ENCODE results near the gene MYH7. TPM values are rescaled to one million over a fixed set of nuclear protein-coding genes. Genes with fewer than 3 reads are reported as not detected.

Gene MYH7
- total and polyA plus RNA-seq, 3 donors from 2014 or later: 0.87 to 51.3 (median 1.3) TPM

DNA sequence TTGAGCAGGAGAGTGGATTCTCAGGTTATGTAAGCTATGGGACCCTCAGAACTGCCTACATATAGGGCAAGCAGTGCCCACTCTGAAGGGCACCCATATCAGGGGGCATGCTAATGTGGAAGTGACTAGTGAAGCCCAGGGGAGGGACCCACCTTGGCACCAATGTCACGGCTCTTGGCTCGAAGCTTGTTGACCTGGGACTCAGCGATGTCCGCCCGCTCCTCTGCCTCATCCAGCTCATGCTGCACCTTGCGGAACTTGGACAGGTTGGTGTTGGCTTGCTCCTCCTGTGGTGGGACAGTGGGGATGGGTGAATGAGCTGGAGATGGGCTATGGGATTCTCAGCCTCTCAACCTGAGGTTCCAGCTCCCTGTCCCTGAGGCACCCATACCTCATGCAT lies 53.2 kb downstream of the MYH7 start:
- Histone ChIP-seq H3K36me3 (ENCODE audit: low read depth, missing control alignments) (no peaks in the 10 kb centered on the region), H3K27ac (no peak overlapping the region), H3K27me3 (no peaks in the 10 kb centered on the region), H3K4me1 (peaks cover 4% of the 10 kb centered on the region), H3K4me3 (no peak overlapping the region), H3K9me3 (no peaks in the 10 kb centered on the region)
- TF ChIP-seq, protein P1, sequence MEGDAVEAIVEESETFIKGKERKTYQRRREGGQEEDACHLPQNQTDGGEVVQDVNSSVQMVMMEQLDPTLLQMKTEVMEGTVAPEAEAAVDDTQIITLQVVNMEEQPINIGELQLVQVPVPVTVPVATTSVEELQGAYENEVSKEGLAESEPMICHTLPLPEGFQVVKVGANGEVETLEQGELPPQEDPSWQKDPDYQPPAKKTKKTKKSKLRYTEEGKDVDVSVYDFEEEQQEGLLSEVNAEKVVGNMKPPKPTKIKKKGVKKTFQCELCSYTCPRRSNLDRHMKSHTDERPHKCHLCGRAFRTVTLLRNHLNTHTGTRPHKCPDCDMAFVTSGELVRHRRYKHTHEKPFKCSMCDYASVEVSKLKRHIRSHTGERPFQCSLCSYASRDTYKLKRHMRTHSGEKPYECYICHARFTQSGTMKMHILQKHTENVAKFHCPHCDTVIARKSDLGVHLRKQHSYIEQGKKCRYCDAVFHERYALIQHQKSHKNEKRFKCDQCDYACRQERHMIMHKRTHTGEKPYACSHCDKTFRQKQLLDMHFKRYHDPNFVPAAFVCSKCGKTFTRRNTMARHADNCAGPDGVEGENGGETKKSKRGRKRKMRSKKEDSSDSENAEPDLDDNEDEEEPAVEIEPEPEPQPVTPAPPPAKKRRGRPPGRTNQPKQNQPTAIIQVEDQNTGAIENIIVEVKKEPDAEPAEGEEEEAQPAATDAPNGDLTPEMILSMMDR (IDR thresholded peaks at IDR 0.05): no peak
- TF ChIP-seq POLR2A (IDR thresholded peaks at IDR 0.05): no peak
- no peak for DNase-seq
- WGBS, 2 donors: 84 to 97% methylated on average over 3 to 6 of the region's 6 CpGs
- intact Hi-C loops (cut with DNase I; ENCODE audit: low total_unique reads): no loop called here

DNA sequence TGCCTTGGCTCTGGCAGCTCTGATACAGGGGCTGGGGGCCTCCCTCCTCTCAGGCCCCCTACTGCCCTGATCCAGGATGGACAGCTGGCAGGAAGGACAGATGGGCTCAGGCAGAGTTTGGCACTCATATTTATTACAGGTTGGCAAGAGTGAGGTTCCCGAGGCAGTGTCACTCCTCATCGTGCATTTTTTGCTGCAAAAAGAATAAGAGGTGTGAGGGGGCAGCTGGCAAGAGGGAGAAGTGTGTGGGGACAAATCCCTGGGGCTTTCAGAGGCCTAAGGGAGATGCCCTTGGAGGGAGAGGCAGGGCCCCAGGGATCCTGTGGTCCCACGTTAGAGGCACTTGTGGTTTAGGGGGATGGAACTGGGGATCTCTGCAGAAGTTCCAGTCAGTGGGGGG lies 53.6 kb downstream of the MYH7 start:
- intact Hi-C loops (cut with DNase I; ENCODE audit: low total_unique reads): no loop called here
- H3K27ac ChIP-seq: no peak overlapping the region
- DNase-seq: no peak
- WGBS, 2 donors: 73 to 80% methylated on average over 3 of the region's 3 CpGs
- no peaks in the 10 kb centered on the region for H3K27me3 ChIP-seq
- no peaks in the 10 kb centered on the region for H3K9me3 ChIP-seq
- H3K36me3 ChIP-seq (ENCODE audit: low read depth, missing control alignments): no peaks in the 10 kb centered on the region
- H3K4me3 ChIP-seq: no peak overlapping the region
- TF ChIP-seq, protein P1 (IDR thresholded peaks at IDR 0.05): no peak
- H3K4me1 ChIP-seq: peaks cover 4% of the 10 kb centered on the region

DNA sequence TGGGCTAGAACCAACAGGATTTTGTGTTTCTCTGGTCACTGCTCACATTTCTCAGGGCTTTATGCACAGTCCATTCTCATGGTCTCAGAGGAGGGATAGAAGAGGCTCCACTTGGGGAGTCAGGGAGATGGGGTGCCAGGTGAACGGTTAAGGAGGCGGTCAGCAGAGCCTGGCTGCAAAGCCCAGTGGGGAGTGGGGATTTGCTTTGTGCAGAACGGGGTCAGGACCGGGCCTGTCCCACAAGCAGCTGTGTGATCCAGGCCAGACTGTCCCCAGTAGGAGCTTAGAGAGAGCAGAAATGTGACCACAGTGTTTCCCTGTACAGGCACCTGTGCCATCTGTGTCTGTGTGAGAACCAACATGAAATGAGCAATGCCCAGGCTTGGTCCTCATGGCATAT lies 54.5 kb downstream of the MYH7 start:
- no peak overlapping the region for H3K27ac ChIP-seq
- intact Hi-C loops (cut with DNase I; ENCODE audit: low total_unique reads): no loop called here
- no peak overlapping the region for H3K4me3 ChIP-seq
- no peaks in the 10 kb centered on the region for H3K9me3 ChIP-seq
- no peak for DNase-seq
- 61 to 76% methylated on average over 4 of the region's 4 CpGs for WGBS, 2 donors
- no peaks in the 10 kb centered on the region for H3K36me3 ChIP-seq (ENCODE audit: low read depth, missing control alignments)
- TF ChIP-seq POLR2A (IDR thresholded peaks at IDR 0.05): no peak
- peaks cover 4% of the 10 kb centered on the region for H3K4me1 ChIP-seq
- H3K27me3 ChIP-seq: no peaks in the 10 kb centered on the region

DNA sequence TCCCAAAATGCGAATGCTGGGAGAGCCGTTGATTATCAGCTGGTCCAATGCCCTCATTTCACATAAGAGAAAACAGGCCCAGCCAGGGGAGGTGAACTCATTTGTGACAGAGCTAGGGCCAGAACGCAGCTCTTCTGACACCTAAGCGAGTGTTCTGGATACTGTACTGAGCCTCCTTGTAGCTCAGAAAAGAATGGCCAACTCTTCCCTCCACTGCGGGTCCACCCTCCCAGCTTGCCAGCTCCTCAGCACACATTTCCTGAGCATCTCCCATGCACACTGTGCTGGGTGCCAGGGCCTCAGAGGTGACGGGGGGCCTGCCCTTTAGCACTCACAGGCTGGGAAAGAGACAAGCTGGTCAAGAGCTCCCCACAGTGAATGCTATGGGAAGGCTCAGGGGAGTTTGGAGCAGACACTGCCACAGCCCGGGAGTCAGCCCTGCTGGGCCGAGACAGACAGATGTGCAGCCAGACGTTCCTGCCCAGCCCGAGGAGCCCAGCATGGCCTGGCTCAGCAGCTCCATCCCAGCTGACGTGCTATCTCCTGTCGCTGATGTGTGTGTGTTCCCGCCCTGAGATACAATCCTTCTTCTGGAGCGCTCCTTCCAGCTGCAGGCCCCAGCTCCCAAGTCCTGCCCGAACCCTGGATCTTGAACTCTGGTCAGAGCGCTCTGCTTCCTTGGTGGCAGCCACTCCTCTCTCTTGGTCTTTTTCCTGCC lies 55.1 kb downstream of the MYH7 start:
- H3K4me3 ChIP-seq: no peak overlapping the region
- H3K9me3 ChIP-seq: no peaks in the 10 kb centered on the region
- peaks cover 4% of the 10 kb centered on the region for H3K4me1 ChIP-seq
- no peak for TF ChIP-seq POLR2A (IDR thresholded peaks at IDR 0.05)
- TF ChIP-seq, protein P1 (IDR thresholded peaks at IDR 0.05): no peak
- no peak for DNase-seq
- intact Hi-C loops (cut with DNase I; ENCODE audit: low total_unique reads): no loop called here
- no peak overlapping the region for H3K27ac ChIP-seq
- WGBS, 2 donors: 45 to 52% methylated on average over 13 to 14 of the region's 16 CpGs
- no peaks in the 10 kb centered on the region for H3K36me3 ChIP-seq (ENCODE audit: low read depth, missing control alignments)
- H3K27me3 ChIP-seq: no peaks in the 10 kb centered on the region

DNA sequence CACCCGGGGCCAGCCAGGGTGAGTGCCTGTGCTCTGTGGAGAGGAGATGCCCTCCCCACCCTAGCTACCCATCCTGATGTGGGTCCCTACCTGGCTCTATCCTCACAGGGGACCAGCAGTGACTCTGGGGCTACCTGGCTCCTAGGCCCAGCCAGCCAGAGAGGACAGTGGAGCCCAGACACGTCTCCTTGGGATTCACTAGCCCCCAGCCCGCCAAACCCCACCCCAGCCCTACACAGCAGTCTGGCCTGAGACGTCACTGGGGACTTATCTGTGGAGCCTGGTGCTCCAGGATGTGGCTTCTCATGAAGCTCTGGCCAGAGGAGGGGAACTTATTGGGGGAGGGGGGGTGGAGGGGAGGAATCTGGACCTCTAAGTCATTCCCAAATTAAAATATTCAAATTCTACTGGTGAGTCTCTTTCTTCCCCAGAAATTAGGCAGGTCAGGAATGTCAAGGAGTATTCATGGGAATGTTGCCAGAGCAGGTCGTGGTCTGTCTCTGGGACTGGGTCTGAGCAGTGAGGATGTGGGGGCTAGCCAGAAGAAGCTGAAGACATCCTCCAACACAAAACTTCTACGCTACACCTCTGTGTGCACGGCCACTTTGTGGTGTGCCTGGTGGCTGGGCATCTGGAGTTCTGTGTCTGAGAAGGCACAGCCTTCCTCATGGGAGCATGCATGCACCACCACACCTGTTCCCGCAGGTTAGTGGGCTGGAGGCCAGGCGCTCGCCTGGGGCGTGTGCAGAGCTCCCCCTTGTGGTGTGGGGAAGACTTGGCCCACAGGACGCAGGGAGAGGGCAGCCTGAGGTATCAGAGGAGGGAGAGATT lies 55.9 kb downstream of the MYH7 start:
- Histone ChIP-seq H3K27ac (no peak overlapping the region), H3K36me3 (ENCODE audit: low read depth, missing control alignments) (no peaks in the 10 kb centered on the region), H3K9me3 (no peaks in the 10 kb centered on the region), H3K4me3 (no peak overlapping the region), H3K27me3 (no peaks in the 10 kb centered on the region), H3K4me1 (peaks cover 4% of the 10 kb centered on the region)
- peak; percentile 57 for DNase-seq
- no peak for TF ChIP-seq POLR2A (IDR thresholded peaks at IDR 0.05)
- TF ChIP-seq, protein P1 (IDR thresholded peaks at IDR 0.05): peak; percentile 40 to 75 (median 55)
- 45 to 65% methylated on average over 9 to 12 of the region's 12 CpGs for WGBS, 2 donors
- intact Hi-C loops (cut with DNase I; ENCODE audit: low total_unique reads): no loop called here
